ENCODE results near the gene CHTF8. TPM values are rescaled to one million over a fixed set of nuclear protein-coding genes. Genes with fewer than 3 reads are reported as not detected.
A peak's percentile ranks its signal among the peaks of the same experiment; 100 is the strongest.

CHTF8 gene
- total RNA-seq, 1 experiment from 2014 or later = 107 TPM

DNA sequence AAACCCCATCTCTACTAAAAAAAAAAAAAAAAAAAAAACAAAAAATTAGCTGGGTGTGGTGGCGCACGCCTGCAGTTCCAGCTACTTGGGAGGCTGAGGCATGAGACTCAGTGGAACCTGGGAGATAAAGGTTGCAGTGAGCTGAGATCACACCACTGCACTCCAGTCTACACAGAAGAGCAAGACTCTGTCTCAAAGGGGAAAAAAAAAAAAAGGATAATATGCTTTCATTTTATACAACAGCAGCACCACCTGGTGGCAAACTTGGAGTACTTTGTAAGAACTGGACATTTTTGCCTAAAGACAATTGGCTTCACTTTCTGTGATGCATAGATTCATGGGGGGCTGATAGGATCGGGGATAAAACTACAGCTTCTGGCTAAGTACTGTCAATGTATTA, 8.5 kb downstream of the CHTF8 start:
- no TSS peak for BruUV-seq (replicated peaks)
- ChIA-PET CTCF (interaction anchor here (0.5 to 7.7 kb wide), 52 partner anchors 8 to 603 kb away, joined by 3 to 110 read pairs (median 5); partner anchors contain the start of genes CHTF8, HAS3, TANGO6 and UTP4), POLR2A (interaction anchor here (0.6 to 2.0 kb wide), 5 partner anchors 9 to 277 kb away, joined by 3 to 10 read pairs (median 4); partner anchors contain the start of genes CHTF8 and UTP4)
- no peaks in the 10 kb centered on the region for H3K4me1 Mint-ChIP-seq (ENCODE audit: insufficient read depth, unreplicated experiment)
- peak; percentile 51 for TF ChIP-seq CTCF (IDR thresholded peaks at IDR 0.05; ENCODE audit: unreplicated experiment)
- peaks cover 34% of the 10 kb centered on the region for H3K36me3 Mint-ChIP-seq (ENCODE audit: insufficient read depth, unreplicated experiment)
- no peak overlapping the region for H3K4me3 Mint-ChIP-seq (ENCODE audit: unreplicated experiment)
- DNase-seq (ENCODE audit: unreplicated experiment) = peak; percentile 81
- H3K27ac Mint-ChIP-seq (ENCODE audit: low read depth, unreplicated experiment) = no peak overlapping the region
- H3K27me3 Mint-ChIP-seq (ENCODE audit: insufficient read depth, unreplicated experiment) = no peaks in the 10 kb centered on the region
- no peaks in the 10 kb centered on the region for H3K9me3 Mint-ChIP-seq (ENCODE audit: unreplicated experiment)
- intact Hi-C loops (cut with micrococcal nuclease) = loop anchor here (1.0 to 5.0 kb wide), 2 partner anchors 222 to 277 kb away; no protein-coding TSS in a partner anchor

GRCh38 chr16:69120096-69120664, 12.2 kb downstream of the CHTF8 start:
- H3K36me3 Mint-ChIP-seq (ENCODE audit: insufficient read depth, unreplicated experiment) = peaks cover 48% of the 10 kb centered on the region
- H3K27ac Mint-ChIP-seq (ENCODE audit: low read depth, unreplicated experiment) = no peak overlapping the region
- no peak overlapping the region for H3K4me3 Mint-ChIP-seq (ENCODE audit: unreplicated experiment)
- TF ChIP-seq CTCF (IDR thresholded peaks at IDR 0.05; ENCODE audit: unreplicated experiment) = no peak
- ChIA-PET POLR2A (interaction anchor here (0.6 to 1.5 kb wide), 6 partner anchors 10 to 268 kb away, joined by 3 to 5 read pairs (median 3); partner anchors contain the start of genes CHTF8 and UTP4), CTCF (interaction anchor here (1.6 to 7.7 kb wide), 4 partner anchors 7 to 592 kb away, joined by 4 to 110 read pairs (median 80); partner anchors contain the start of gene TANGO6)
- DNase-seq (ENCODE audit: unreplicated experiment) = no peak
- TSS peak; percentile 18 for BruUV-seq (replicated peaks)
- no peaks in the 10 kb centered on the region for H3K27me3 Mint-ChIP-seq (ENCODE audit: insufficient read depth, unreplicated experiment)
- H3K9me3 Mint-ChIP-seq (ENCODE audit: unreplicated experiment) = no peaks in the 10 kb centered on the region
- H3K4me1 Mint-ChIP-seq (ENCODE audit: insufficient read depth, unreplicated experiment) = no peaks in the 10 kb centered on the region
- intact Hi-C loops (cut with micrococcal nuclease) = loop anchor here (5.0 kb wide), 1 partner anchor 273 kb away; no protein-coding TSS in a partner anchor

DNA sequence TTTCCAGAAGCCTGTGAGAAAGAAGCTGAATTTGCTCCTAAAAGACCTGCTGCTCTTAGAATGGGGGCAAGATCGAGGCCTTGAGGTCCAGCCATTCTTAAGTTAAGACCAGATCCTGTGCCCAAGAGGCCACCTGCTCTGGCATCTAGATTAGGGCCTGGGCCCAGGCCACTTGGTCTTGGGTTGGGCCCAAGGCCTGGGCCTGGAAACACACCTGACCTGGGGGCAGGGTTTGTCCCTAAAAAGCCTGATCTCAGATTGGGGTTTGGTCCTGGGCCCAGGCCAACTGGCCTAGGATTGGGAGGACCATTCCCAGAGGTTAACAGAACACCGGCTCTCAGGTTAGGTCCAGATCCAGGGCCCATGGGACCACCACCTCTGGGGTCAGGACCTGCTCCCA, 12.9 kb downstream of the CHTF8 start:
- no peak overlapping the region for H3K4me3 Mint-ChIP-seq (ENCODE audit: unreplicated experiment)
- intact Hi-C loops (cut with micrococcal nuclease) = no loop called here
- ChIA-PET POLR2A (interaction anchor here (1.1 kb wide), 1 partner anchor 12 kb away, joined by 3 read pairs; no protein-coding TSS in a partner anchor), CTCF (interaction anchor here (0.9 to 7.7 kb wide), 3 partner anchors 7 to 274 kb away, joined by 4 to 110 read pairs (median 63); partner anchors contain the start of gene TANGO6)
- H3K4me1 Mint-ChIP-seq (ENCODE audit: insufficient read depth, unreplicated experiment) = no peaks in the 10 kb centered on the region
- no TSS peak for BruUV-seq (replicated peaks)
- no peak for TF ChIP-seq CTCF (IDR thresholded peaks at IDR 0.05; ENCODE audit: unreplicated experiment)
- H3K27ac Mint-ChIP-seq (ENCODE audit: low read depth, unreplicated experiment) = no peak overlapping the region
- no peak for DNase-seq (ENCODE audit: unreplicated experiment)
- peaks cover 48% of the 10 kb centered on the region for H3K36me3 Mint-ChIP-seq (ENCODE audit: insufficient read depth, unreplicated experiment)
- H3K9me3 Mint-ChIP-seq (ENCODE audit: unreplicated experiment) = no peaks in the 10 kb centered on the region
- H3K27me3 Mint-ChIP-seq (ENCODE audit: insufficient read depth, unreplicated experiment) = no peaks in the 10 kb centered on the region

- DNase-seq (ENCODE audit: unreplicated experiment) = no peak
- H3K4me1 Mint-ChIP-seq (ENCODE audit: insufficient read depth, unreplicated experiment) = no peaks in the 10 kb centered on the region
- no peak overlapping the region for H3K27ac Mint-ChIP-seq (ENCODE audit: low read depth, unreplicated experiment)
- BruUV-seq (replicated peaks) = no TSS peak
- TF ChIP-seq CTCF (IDR thresholded peaks at IDR 0.05; ENCODE audit: unreplicated experiment) = no peak
- H3K36me3 Mint-ChIP-seq (ENCODE audit: insufficient read depth, unreplicated experiment) = peaks cover 48% of the 10 kb centered on the region
- H3K9me3 Mint-ChIP-seq (ENCODE audit: unreplicated experiment) = no peaks in the 10 kb centered on the region
- no peak overlapping the region for H3K4me3 Mint-ChIP-seq (ENCODE audit: unreplicated experiment)
- POLR2A ChIA-PET = interaction anchor here (0.6 to 1.1 kb wide), 3 partner anchors 12 to 182 kb away, joined by 3 read pairs; no protein-coding TSS in a partner anchor
- H3K27me3 Mint-ChIP-seq (ENCODE audit: insufficient read depth, unreplicated experiment) = no peaks in the 10 kb centered on the region
- CTCF ChIA-PET = interaction anchor here (0.9 to 7.7 kb wide), 2 partner anchors 217 to 273 kb away, joined by 4 to 110 read pairs; partner anchors contain the start of gene TANGO6
- intact Hi-C loops (cut with micrococcal nuclease) = no loop called here
These were observed 13.4 kb downstream of the CHTF8 start for GRCh38 chr16:69118994-69119393.
